ENCODE measurements around the gene TTLL11.
A peak's percentile ranks its signal among the peaks of the same experiment; 100 is the strongest.

TTLL11 gene

DNA sequence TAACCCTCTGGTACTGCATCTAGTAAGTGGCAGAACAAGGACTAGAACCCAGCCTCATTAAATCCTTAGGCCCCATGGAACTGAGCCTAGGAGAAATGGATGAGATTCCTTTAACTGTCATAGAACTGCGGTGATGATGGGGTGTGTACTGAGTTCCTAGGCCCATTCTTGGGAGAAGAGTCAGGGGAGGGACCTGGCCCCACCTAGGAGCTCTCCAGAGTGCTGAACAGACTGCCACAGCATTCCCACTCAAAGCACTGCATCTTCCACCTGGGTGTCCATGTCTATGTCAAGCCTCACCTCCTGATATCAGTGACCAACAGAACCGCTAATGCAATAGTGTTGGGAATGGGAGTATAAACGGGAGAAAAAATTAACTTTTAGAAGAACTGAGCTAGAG, 36.6 kb downstream of the TTLL11 start:
- no peak overlapping the region for H3K4me3 Mint-ChIP-seq
- no peaks in the 10 kb centered on the region for H3K27me3 Mint-ChIP-seq
- no peak overlapping the region for H3K27ac Mint-ChIP-seq
- peaks cover 17% of the 10 kb centered on the region for H3K36me3 Mint-ChIP-seq
- H3K9me3 Mint-ChIP-seq = no peaks in the 10 kb centered on the region
- H3K4me1 Mint-ChIP-seq = peaks cover 19% of the 10 kb centered on the region

DNA sequence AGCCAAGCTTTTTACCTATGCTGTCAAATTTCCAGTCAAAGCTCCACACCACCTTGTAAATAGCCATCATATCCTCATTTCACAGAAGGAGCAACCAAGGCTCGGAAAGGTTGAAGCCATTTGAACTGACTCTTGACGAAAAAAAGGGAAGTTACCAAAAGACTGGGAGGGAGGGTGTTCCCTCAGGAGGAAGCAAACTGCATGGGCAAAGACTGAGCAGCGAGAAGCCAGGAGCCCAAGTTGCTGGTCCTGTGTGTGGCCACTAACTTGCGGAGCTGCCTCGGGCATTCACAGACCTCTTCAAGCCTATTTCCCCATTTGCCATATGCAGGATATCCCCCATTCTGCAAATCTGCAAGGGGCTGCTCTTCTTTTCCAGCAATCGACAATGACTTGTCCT, 37.4 kb downstream of the TTLL11 start:
- no peak overlapping the region for H3K4me3 Mint-ChIP-seq
- H3K9me3 Mint-ChIP-seq = no peaks in the 10 kb centered on the region
- no peaks in the 10 kb centered on the region for H3K27me3 Mint-ChIP-seq
- H3K27ac Mint-ChIP-seq = no peak overlapping the region
- peaks cover 22% of the 10 kb centered on the region for H3K4me1 Mint-ChIP-seq
- H3K36me3 Mint-ChIP-seq = peaks cover 17% of the 10 kb centered on the region

DNA sequence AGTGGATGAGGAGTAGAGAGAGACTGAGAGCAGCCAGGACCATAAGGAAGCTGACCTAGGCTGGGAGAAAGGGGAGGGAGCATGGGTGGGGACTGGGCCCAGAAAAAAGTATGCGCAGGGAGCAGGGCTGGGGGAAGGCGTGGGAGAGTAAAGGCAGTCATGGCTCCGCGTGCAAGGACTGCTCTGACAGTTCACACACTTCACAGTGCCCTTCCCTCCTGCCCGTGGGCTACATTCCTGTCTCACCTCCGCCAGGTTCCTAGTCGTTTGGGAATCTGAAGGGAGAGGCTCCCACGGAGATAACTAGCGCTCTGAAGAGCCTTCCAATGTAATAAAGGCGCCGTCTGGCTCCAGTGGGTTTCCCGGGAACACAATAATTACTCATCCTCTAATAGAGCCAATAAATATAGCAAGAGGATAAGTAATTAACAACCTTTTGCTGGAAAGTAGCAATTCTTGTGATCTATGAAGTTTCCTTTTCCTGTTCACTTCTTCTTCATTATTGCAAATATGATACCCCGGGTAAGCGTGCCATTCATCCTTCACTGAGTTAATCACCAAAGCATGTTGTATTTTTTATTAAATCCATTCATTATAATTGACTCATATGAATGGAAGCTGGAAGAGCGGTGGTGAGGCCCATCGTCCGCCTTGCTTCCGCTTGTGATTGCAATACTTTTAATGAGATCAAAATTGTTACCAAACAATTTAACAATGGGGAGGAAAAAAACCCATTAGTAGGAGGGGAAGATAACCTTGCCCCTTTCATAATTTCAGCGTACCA, 39.3 kb downstream of the TTLL11 start:
- Mint-ChIP-seq H3K9me3 (no peaks in the 10 kb centered on the region), H3K4me1 (peaks cover 22% of the 10 kb centered on the region), H3K27ac (no peak overlapping the region), H3K27me3 (no peaks in the 10 kb centered on the region), H3K4me3 (no peak overlapping the region), H3K36me3 (peaks cover 17% of the 10 kb centered on the region)

- Mint-ChIP-seq H3K4me3 (no peak overlapping the region), H3K27ac (no peak overlapping the region), H3K36me3 (peaks cover 17% of the 10 kb centered on the region), H3K27me3 (no peaks in the 10 kb centered on the region), H3K4me1 (peaks cover 22% of the 10 kb centered on the region), H3K9me3 (no peaks in the 10 kb centered on the region)
These were observed 40.0 kb downstream of the TTLL11 start for GRCh38 chr9:122053064-122053463.

- Mint-ChIP-seq H3K9me3 (peaks cover 4% of the 10 kb centered on the region), H3K4me1 (peaks cover 22% of the 10 kb centered on the region), H3K27me3 (no peaks in the 10 kb centered on the region), H3K27ac (peak overlapping the region; percentile 69), H3K4me3 (no peak overlapping the region), H3K36me3 (peaks cover 17% of the 10 kb centered on the region)
These were observed 41.5 kb downstream of the TTLL11 start for GRCh38 chr9:122051351-122052321.

- Mint-ChIP-seq H3K27me3 (no peaks in the 10 kb centered on the region), H3K36me3 (peaks cover 20% of the 10 kb centered on the region), H3K4me1 (peaks cover 22% of the 10 kb centered on the region), H3K27ac (no peak overlapping the region), H3K9me3 (peaks cover 9% of the 10 kb centered on the region), H3K4me3 (no peak overlapping the region)
These were observed 42.9 kb downstream of the TTLL11 start for GRCh38 chr9:122050167-122050566.

DNA sequence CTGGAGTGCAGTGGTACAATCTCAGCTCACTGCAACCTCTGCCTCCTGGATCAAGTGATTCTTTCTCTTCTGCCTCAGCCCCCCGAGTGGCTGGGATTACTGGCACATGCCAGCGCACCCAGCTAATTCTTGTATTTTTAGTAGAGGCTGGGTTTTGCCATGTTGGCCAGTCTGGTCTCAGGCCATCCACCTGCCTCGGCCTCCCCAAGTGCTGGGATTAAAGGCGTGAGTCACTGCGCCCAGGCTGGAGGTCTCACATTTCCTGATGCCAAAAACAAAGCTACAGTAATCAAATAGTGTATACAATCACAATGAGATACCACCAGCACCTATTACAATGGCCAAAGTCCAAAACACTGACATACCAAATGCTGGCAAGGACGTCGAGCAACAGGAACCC, 51.1 kb downstream of the TTLL11 start:
- H3K9me3 Mint-ChIP-seq = peaks cover 8% of the 10 kb centered on the region
- H3K36me3 Mint-ChIP-seq = peaks cover 27% of the 10 kb centered on the region
- H3K27me3 Mint-ChIP-seq = no peaks in the 10 kb centered on the region
- no peaks in the 10 kb centered on the region for H3K4me1 Mint-ChIP-seq
- no peak overlapping the region for H3K4me3 Mint-ChIP-seq
- H3K27ac Mint-ChIP-seq = no peak overlapping the region

DNA sequence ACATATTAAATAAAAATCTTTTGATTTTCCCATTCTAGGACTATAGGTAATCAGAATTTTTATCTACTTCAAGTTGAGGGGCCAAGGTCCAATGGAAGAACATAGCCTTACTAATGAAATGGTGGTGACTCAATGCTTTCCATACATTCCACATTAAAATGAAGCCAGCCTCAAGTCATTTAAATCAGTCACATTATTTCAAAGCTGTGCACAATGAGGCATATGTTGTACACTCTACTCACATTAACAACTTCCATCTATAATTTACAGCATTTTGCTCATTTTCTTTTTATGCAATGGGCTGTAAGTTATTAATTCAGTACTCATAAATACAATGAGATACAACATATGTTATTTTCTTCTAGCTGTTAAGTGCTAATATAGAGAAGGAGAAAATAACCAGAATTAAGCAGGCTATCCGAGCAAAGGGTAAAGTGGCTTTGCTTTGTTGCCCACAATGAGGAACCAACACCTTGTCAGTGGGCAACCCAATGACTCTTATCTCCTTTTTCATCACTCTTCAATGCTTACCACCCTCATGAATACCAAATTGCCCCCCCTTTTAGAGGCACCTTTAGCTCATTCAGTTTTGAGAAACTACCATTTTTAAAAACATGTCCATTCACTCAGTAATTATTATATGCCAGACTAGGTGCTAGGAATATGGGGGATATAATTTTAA, 52.4 kb downstream of the TTLL11 start:
- Mint-ChIP-seq H3K36me3 (peaks cover 28% of the 10 kb centered on the region), H3K4me3 (no peak overlapping the region), H3K4me1 (no peaks in the 10 kb centered on the region), H3K27me3 (no peaks in the 10 kb centered on the region), H3K9me3 (no peaks in the 10 kb centered on the region), H3K27ac (no peak overlapping the region)

DNA sequence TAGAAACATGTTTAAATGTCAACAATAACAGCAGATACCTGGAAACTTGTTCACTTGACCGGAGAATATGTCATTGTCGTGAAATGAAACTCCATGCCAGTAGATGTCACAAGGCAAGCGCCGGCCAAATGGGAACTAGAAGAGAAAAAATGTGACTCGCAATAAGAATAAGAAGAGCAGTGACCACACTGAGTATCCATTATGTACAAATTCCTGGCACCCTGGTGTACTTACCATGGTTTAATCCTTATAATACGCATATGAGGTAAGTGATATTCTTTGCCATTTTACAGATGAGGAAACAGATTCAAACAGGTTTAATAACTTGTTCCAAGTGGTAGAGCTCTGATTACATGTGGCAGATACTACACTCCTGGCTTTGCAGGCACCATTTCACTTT, 53.9 kb downstream of the TTLL11 start:
- H3K4me3 Mint-ChIP-seq = no peak overlapping the region
- peaks cover 29% of the 10 kb centered on the region for H3K36me3 Mint-ChIP-seq
- H3K4me1 Mint-ChIP-seq = no peaks in the 10 kb centered on the region
- no peaks in the 10 kb centered on the region for H3K27me3 Mint-ChIP-seq
- no peak overlapping the region for H3K27ac Mint-ChIP-seq
- H3K9me3 Mint-ChIP-seq = no peaks in the 10 kb centered on the region

DNA sequence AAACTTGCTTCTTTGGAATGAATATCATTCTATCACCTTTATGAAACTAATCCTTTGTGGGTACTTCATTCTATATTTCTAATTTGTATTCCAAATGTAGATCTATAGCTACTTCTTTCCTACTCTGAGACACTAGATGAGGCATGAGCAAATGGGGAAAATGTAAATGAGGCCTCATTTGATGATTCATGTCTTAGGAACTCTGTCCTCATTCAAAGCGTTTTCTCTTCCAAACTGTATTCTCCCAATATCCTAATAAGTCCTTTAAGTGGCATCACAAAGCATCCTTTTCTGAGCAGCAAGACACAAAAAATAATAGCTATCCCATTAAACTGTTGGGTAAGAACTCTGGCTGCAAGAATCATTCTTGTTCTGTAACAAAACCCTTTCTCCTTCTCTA, 56.1 kb downstream of the TTLL11 start:
- Mint-ChIP-seq H3K27me3 (no peaks in the 10 kb centered on the region), H3K27ac (peak overlapping the region; percentile 30), H3K36me3 (peaks cover 23% of the 10 kb centered on the region), H3K4me3 (no peak overlapping the region), H3K9me3 (no peaks in the 10 kb centered on the region), H3K4me1 (no peaks in the 10 kb centered on the region)

DNA sequence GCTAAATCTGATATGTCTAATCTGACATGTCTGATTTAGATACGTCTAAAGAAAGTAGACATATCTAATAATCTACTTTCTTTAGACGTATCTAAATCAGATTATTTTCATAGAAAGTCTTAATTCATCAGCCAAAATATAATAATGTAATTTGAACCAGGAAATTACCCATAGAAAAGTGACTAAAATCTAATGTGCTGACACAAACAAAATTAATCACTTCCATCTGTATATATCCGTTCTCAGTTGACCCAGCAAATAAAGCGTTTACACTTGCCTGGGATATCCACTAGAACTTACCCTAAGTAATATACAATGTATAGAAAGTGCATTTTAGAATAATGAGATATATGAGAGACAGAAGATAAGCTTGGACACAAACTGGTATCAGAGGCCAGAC, 56.7 kb downstream of the TTLL11 start:
- Mint-ChIP-seq H3K27ac (no peak overlapping the region), H3K4me1 (no peaks in the 10 kb centered on the region), H3K27me3 (no peaks in the 10 kb centered on the region), H3K9me3 (no peaks in the 10 kb centered on the region), H3K4me3 (no peak overlapping the region), H3K36me3 (peaks cover 23% of the 10 kb centered on the region)

DNA sequence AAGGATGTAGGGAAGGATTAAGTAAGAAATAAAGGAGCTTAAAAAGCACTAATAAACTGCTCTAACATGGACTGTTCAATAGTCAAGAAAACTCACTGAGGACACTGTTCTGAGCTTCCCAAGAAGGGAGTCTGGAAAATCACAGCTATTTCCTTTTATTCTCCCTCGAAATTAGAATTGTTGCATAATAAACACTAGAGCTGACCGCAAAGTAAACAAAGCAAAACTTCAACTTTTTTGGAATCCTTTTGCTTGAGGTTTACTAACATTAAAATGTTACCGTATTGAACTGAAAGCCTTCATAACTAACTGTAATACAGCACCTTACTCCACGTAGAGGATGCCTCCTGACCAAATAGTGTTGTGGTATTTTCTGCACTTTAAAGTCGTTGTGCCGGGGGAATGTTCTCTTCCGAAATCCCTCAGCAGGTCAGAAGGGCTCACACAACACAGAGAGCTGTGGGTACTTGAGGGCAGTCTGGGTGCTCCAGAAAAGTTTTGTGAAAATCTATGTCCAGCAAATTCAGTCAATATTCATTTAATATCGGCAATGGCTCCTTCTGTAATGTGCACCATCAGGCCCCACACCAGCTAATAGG, 59.2 kb downstream of the TTLL11 start:
- Mint-ChIP-seq H3K36me3 (peaks cover 20% of the 10 kb centered on the region), H3K9me3 (no peaks in the 10 kb centered on the region), H3K27ac (no peak overlapping the region), H3K27me3 (no peaks in the 10 kb centered on the region), H3K4me3 (no peak overlapping the region), H3K4me1 (no peaks in the 10 kb centered on the region)

- Mint-ChIP-seq H3K27ac (no peak overlapping the region), H3K9me3 (peaks cover 9% of the 10 kb centered on the region), H3K4me3 (no peak overlapping the region), H3K27me3 (no peaks in the 10 kb centered on the region), H3K4me1 (no peaks in the 10 kb centered on the region), H3K36me3 (peaks cover 26% of the 10 kb centered on the region)
These were observed 60.8 kb downstream of the TTLL11 start for GRCh38 chr9:122032346-122032745.

GRCh38 chr9:122031776-122032175, 61.3 kb downstream of the TTLL11 start:
- Mint-ChIP-seq H3K4me3 (no peak overlapping the region), H3K4me1 (no peaks in the 10 kb centered on the region), H3K27ac (no peak overlapping the region), H3K27me3 (no peaks in the 10 kb centered on the region), H3K9me3 (peaks cover 9% of the 10 kb centered on the region), H3K36me3 (peaks cover 31% of the 10 kb centered on the region)

DNA sequence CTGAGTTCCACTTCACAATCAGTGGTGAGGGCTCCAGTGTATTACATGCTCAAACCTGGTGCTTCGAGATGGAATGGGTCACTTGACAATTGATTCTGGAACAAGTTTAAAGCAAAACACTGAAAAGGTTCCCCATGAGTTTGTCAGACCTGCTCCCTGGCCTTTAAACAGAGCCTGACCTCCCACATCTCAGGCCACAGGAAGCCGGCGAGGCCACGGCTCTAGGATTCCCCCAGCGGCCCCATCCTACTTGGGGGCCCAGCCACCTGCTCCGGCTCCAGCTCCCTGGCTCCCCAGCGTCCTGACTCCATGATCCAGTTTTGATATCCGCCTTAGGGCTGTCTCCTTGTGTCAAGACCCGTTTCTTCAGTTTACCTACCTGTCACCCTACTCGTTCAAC, 62.0 kb downstream of the TTLL11 start:
- Mint-ChIP-seq H3K9me3 (peaks cover 9% of the 10 kb centered on the region), H3K4me1 (no peaks in the 10 kb centered on the region), H3K27ac (no peak overlapping the region), H3K27me3 (no peaks in the 10 kb centered on the region), H3K36me3 (peaks cover 34% of the 10 kb centered on the region), H3K4me3 (no peak overlapping the region)

All from activated naive CD4-positive, alpha-beta T cell treated with anti-CD3 and anti-CD28 coated beads, Interleukin-2, amount 50 U/mL, for 24 hours (primary cell).